Measurements from ENCODE around the gene ARHGAP11B.
"Not testable (repeated sequence)": the region's sequence is repeated elsewhere in the genome, so short reads cannot be mapped to it uniquely, and the experiment has no call there.

Gene ARHGAP11B

GRCh38 chr15:30625436-30626193 is at the start of gene ARHGAP11B:
Gene ARHGAP11B (plus strand): TSS chr15:30626128.
- DNase-seq (ENCODE audit: low spot score), result peak; percentile 85

GRCh38 chr15:30579394-30579970 is 46.4 kb upstream of the ARHGAP11B start:
- DNase-seq (ENCODE audit: low spot score), result not testable (repeated sequence)

- DNase-seq (ENCODE audit: low spot score), result not testable (repeated sequence)
Measured at GRCh38 chr15:30580716-30581115, 45.2 kb upstream of the ARHGAP11B start.

GRCh38 chr15:30598953-30599352 is 27.0 kb upstream of the ARHGAP11B start:
- DNase-seq (ENCODE audit: low spot score), result not testable (repeated sequence)

- not testable (repeated sequence) for DNase-seq (ENCODE audit: low spot score)
Measured at GRCh38 chr15:30603796-30604195, 22.1 kb upstream of the ARHGAP11B start, which contains the start of gene GOLGA8H. Gene GOLGA8H (plus strand): TSS chr15:30604028. CDS start chr15:30604126, 98 bp downstream.

GRCh38 chr15:30612271-30612670 is 13.7 kb upstream of the ARHGAP11B start:
- not testable (repeated sequence) for DNase-seq (ENCODE audit: low spot score)

- DNase-seq (ENCODE audit: low spot score), result not testable (repeated sequence)
Measured at GRCh38 chr15:30621342-30621741, 4.6 kb upstream of the ARHGAP11B start.

- DNase-seq (ENCODE audit: low spot score), result not testable (repeated sequence)
Measured at GRCh38 chr15:30626194-30626565, 252 bp downstream of the ARHGAP11B start.

GRCh38 chr15:30626632-30627031 is 704 bp downstream of the ARHGAP11B start:
- not testable (repeated sequence) for DNase-seq (ENCODE audit: low spot score)

GRCh38 chr15:30650012-30650929 is 24.3 kb downstream of the ARHGAP11B start:
- no peak for DNase-seq (ENCODE audit: low spot score)

- DNase-seq (ENCODE audit: low spot score), result peak; percentile 16
Measured at GRCh38 chr15:30661154-30661553, 35.2 kb downstream of the ARHGAP11B start.

- DNase-seq (ENCODE audit: low spot score), result not testable (repeated sequence)
Measured at GRCh38 chr15:30669621-30670020, 43.7 kb downstream of the ARHGAP11B start.

GRCh38 chr15:30670056-30670455 is 44.1 kb downstream of the ARHGAP11B start:
- DNase-seq (ENCODE audit: low spot score), result no peak

- DNase-seq (ENCODE audit: low spot score), result no peak
Measured at GRCh38 chr15:30671309-30671708, 45.4 kb downstream of the ARHGAP11B start.

GRCh38 chr15:30675126-30675525 is 49.2 kb downstream of the ARHGAP11B start:
- peak; percentile 10 for DNase-seq (ENCODE audit: low spot score)

GRCh38 chr15:30675891-30676290 is 50.0 kb downstream of the ARHGAP11B start:
- DNase-seq (ENCODE audit: low spot score), result not testable (repeated sequence)

GRCh38 chr15:30680997-30681396 is 55.1 kb downstream of the ARHGAP11B start:
- DNase-seq (ENCODE audit: low spot score), result not testable (repeated sequence)

- DNase-seq (ENCODE audit: low spot score), result not testable (repeated sequence)
Measured at GRCh38 chr15:30685709-30686285, 59.9 kb downstream of the ARHGAP11B start.

- not testable (repeated sequence) for DNase-seq (ENCODE audit: low spot score)
Measured at GRCh38 chr15:30686651-30687050, 60.7 kb downstream of the ARHGAP11B start.
